ENCODE measurements around the gene SMG7. TPM values are rescaled to one million over a fixed set of nuclear protein-coding genes. Genes with fewer than 3 reads are reported as not detected.

SMG7 gene
- total RNA-seq, 2 experiments from 2014 or later, result 49.3 to 54.2 TPM

DNA sequence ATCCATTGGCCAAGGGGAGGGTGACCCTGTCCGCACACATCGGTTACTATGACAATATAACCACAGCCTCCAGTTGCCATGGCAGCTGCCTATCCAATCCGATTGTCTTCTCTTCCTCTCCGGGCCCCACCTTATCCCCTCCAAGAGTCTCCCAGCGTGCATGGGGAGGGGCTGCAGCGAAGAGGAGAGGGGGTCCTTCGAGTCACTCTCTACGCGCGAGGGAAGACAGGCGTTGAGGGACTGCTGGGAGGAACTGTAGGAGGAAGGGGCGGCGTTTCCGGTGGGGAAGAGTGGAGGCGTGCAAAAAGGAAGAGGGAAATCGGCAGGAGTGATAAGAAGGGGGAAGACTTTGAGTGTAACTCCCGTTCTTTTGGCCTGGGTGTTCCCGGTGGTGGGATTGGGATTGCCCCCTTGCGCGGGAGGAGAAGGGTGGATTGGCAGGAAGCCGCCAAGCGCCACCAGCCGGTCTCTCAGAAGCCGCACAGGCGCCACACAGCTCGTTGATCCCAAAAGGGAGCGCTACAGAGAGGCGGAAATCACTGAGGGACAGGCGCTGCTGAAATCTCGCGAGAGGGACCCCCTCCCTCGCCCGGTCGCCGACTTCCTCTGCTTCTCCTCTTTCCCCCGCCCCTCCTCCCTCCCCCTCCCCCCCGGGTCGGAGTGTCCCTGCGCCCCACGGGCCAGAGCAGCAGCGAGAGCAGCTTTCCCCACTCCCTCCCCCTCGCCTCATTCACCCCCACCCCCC is 384 bp upstream of the SMG7 start:
- intact Hi-C loops (cut with micrococcal nuclease), result loop anchor here (1.0 to 5.0 kb wide), 15 partner anchors 9 to 1845 kb away; partner anchors contain the start of genes COLGALT2, DHX9, EDEM3 and IVNS1ABP
- CTCF ChIA-PET, result interaction anchor here (0.7 kb wide), 1 partner anchor 13 kb away, joined by 3 read pairs; no protein-coding TSS in a partner anchor
- H3K27me3 Mint-ChIP-seq (ENCODE audit: low read depth), result no peaks in the 10 kb centered on the region
- peak overlapping the region; percentile 99 for H3K27ac Mint-ChIP-seq
- H3K4me1 Mint-ChIP-seq (ENCODE audit: low read depth), result peaks cover 24% of the 10 kb centered on the region
- H3K9me3 Mint-ChIP-seq, result no peaks in the 10 kb centered on the region
- peaks cover 7% of the 10 kb centered on the region for H3K36me3 Mint-ChIP-seq (ENCODE audit: low read depth)
- peak; percentile 98 for DNase-seq
- peak overlapping the region; percentile 81 for H3K4me3 Mint-ChIP-seq

DNA sequence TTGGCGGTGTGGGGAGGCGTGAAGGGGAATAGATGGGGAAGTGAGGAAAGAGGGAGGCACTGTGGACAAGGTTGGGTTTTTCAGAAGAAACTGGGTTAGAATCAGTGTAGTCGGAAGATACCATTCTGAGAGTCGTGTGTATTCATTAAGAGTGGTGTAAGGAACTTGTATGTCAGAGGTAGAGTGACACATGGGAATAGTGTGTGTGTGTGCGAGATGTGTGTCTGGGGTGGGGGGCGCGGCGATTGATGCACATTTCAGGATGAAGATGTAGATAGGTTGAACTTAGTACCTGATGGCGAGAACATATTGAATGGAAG is 878 bp downstream of the SMG7 start:
- Mint-ChIP-seq H3K27ac (peak overlapping the region; percentile 99), H3K4me1 (ENCODE audit: low read depth) (peaks cover 26% of the 10 kb centered on the region), H3K27me3 (ENCODE audit: low read depth) (no peaks in the 10 kb centered on the region), H3K36me3 (ENCODE audit: low read depth) (peaks cover 7% of the 10 kb centered on the region), H3K9me3 (no peaks in the 10 kb centered on the region), H3K4me3 (peak overlapping the region; percentile 81)
- CTCF ChIA-PET, result interaction anchor here (0.7 to 1.3 kb wide), 2 partner anchors 51 to 224 kb away, joined by 3 read pairs; no protein-coding TSS in a partner anchor
- intact Hi-C loops (cut with micrococcal nuclease), result loop anchor here (2.0 to 5.0 kb wide), 4 partner anchors 291 to 1844 kb away; partner anchors contain the start of genes EDEM3 and IVNS1ABP
- DNase-seq, result no peak

DNA sequence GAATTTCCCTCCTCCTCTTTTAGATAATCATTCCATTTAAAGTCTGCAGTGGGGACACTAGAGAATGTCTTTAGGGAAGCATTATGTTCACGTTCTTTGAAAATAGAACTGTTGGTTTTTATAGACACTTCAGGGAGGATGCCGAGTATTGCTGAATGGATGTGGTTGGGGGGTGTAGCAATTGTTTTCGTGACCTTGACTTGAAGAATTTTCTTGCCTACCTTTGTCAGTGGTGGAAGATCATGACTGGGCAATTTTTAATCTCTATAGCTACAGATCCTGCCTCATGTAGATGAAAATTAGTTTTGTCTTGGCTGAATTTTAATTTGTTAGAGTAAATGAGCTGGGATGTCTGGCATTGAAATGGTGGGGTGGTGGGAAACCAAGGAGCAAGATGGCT is 3.8 kb downstream of the SMG7 start:
- Mint-ChIP-seq H3K27me3 (ENCODE audit: low read depth) (no peaks in the 10 kb centered on the region), H3K9me3 (no peaks in the 10 kb centered on the region), H3K36me3 (ENCODE audit: low read depth) (peaks cover 12% of the 10 kb centered on the region), H3K4me1 (ENCODE audit: low read depth) (peaks cover 49% of the 10 kb centered on the region), H3K27ac (no peak overlapping the region), H3K4me3 (no peak overlapping the region)
- no peak for DNase-seq
- CTCF ChIA-PET, result no interaction called here
- intact Hi-C loops (cut with micrococcal nuclease), result no loop called here

DNA sequence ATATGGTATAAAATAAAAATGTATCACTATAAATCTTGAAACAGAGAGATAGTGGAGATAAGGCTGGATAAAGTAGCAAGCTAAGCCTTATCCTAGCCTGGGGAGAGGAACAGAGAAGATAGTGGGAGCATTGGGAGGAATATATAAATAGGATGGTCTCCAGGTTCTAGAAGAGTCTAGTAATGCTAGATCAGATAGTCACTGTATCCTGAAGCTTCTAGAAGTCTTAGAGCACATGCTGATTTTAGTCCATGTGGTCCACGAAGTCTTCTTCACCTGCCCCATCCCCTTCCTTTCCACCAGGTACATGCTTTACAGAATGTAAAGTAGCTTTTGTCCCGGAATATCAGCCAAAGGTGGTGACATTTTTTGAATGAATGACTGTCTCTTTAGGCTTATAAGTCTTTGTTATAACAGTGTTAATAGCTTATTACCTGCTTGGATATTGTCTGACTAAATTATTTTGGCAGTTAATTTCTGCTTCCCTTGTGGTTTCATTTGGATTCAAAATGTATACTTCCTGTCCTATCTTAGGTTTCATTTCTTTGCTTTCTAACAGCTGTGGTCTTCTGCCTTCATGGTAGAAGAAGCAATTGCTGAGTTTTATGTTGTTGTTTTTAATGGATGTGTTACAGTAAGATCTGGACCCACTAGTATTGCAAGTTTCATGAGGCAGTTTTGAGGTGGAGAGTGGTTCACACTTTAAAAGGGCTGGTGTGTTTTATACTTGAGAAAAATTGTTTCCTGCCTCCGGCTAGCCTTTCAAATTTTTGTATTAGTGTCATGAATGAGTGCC is 5.9 kb downstream of the SMG7 start:
- CTCF ChIA-PET, result interaction anchor here (0.7 kb wide), 1 partner anchor 9 kb away, joined by 3 read pairs; no protein-coding TSS in a partner anchor
- DNase-seq, result no peak
- Mint-ChIP-seq H3K36me3 (ENCODE audit: low read depth) (peaks cover 8% of the 10 kb centered on the region), H3K9me3 (no peaks in the 10 kb centered on the region), H3K27ac (peak overlapping the region; percentile 76), H3K4me1 (ENCODE audit: low read depth) (peaks cover 64% of the 10 kb centered on the region), H3K27me3 (ENCODE audit: low read depth) (no peaks in the 10 kb centered on the region), H3K4me3 (peak overlapping the region; percentile 25)
- intact Hi-C loops (cut with micrococcal nuclease), result loop anchor here (1.0 kb wide), 1 partner anchor 20 kb away; no protein-coding TSS in a partner anchor

DNA sequence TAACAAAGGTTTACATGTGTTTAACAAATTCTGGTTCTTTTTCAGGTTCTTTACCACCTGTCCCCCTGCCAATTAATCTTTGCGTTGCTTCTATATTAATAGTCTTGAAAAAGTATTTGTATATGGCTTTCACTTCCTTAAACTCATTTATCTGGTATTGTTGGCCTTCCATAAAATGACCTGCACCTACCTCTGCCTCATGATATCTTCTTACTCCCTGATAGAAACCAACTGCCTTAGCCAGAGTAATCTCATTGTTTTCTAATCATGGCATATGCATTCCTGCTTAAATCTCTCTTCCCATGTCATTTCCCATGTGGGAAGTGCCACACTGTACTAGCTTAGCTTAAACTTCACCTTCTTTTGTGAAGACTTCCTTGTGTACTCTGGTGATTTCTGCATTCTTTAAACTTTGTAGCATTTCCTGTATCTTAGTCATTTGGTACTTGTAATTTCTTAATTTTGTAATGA is 8.7 kb downstream of the SMG7 start:
- H3K4me1 Mint-ChIP-seq (ENCODE audit: low read depth), result peaks cover 62% of the 10 kb centered on the region
- no peak overlapping the region for H3K27ac Mint-ChIP-seq
- no peaks in the 10 kb centered on the region for H3K9me3 Mint-ChIP-seq
- no peaks in the 10 kb centered on the region for H3K27me3 Mint-ChIP-seq (ENCODE audit: low read depth)
- intact Hi-C loops (cut with micrococcal nuclease), result loop anchor here (1.0 kb wide), 1 partner anchor 9 kb away; the partner anchor contains the start of gene SMG7
- H3K4me3 Mint-ChIP-seq, result no peak overlapping the region
- H3K36me3 Mint-ChIP-seq (ENCODE audit: low read depth), result peaks cover 6% of the 10 kb centered on the region
- CTCF ChIA-PET, result no interaction called here
- no peak for DNase-seq

DNA sequence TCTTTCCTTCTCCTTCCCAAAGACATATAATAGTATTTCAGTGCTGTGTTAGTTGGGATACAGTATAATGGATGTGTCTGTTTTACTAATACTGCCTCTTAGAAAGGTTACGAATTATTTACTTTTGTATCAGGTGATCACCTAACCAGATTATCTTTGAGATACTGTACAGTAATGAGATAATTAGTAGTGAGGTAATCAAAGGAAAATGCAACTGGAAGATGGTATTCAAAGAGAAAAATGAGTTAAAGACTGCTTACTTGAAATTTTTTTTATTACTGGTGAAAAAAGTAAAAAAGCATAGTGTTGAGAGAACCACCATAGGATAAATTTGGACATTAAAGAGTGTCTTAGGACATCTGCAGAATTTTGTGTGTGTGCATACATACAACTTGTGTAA is 10.9 kb downstream of the SMG7 start:
- peaks cover 76% of the 10 kb centered on the region for H3K4me1 Mint-ChIP-seq (ENCODE audit: low read depth)
- H3K4me3 Mint-ChIP-seq, result no peak overlapping the region
- H3K27ac Mint-ChIP-seq, result no peak overlapping the region
- intact Hi-C loops (cut with micrococcal nuclease), result no loop called here
- H3K36me3 Mint-ChIP-seq (ENCODE audit: low read depth), result peaks cover 6% of the 10 kb centered on the region
- H3K27me3 Mint-ChIP-seq (ENCODE audit: low read depth), result no peaks in the 10 kb centered on the region
- H3K9me3 Mint-ChIP-seq, result no peaks in the 10 kb centered on the region
- no peak for DNase-seq
- CTCF ChIA-PET, result no interaction called here

DNA sequence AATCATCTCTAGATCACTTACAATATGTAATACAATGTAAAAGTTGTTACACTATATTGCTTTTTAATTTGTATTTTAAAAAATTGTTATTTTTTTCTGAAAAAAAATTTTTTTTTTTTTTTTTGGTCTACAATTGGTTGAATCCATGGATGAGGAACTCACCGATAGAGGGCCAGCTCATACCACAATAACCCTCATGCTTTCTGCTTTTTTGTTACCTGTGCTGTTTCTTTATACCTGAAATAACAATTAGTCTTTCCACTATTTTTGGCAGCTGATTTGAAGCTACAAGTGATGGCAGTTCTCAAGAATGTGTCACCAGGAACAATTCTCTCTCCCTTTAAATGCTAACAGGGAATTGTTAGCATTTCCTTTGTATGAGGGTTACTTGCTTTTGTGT is 12.0 kb downstream of the SMG7 start:
- Mint-ChIP-seq H3K36me3 (ENCODE audit: low read depth) (peaks cover 4% of the 10 kb centered on the region), H3K4me3 (no peak overlapping the region), H3K4me1 (ENCODE audit: low read depth) (peaks cover 70% of the 10 kb centered on the region), H3K27ac (no peak overlapping the region), H3K9me3 (no peaks in the 10 kb centered on the region), H3K27me3 (ENCODE audit: low read depth) (no peaks in the 10 kb centered on the region)
- CTCF ChIA-PET, result interaction anchor here (0.6 to 0.7 kb wide), 2 partner anchors 42 to 135 kb away, joined by 3 to 5 read pairs; no protein-coding TSS in a partner anchor
- no peak for DNase-seq
- intact Hi-C loops (cut with micrococcal nuclease), result no loop called here

DNA sequence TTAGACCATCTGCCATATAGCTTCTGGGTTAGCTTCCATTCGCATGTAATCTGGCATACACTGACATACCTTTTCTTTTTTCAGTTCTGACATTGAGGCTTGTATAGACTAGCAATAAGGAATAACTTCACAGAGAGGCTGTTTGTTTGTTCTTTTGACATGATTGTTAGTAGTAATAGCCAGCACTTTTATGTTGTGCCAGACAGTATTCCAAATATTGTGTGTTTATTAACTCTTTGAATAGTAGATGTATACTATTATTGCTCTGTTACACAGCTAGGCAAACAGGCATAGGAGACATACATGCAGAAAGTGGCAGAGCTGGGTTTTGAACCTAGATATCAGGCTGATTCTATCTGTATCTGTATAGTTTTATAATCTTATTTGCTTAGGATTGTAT is 12.6 kb downstream of the SMG7 start:
- H3K4me3 Mint-ChIP-seq, result no peak overlapping the region
- H3K4me1 Mint-ChIP-seq (ENCODE audit: low read depth), result peaks cover 70% of the 10 kb centered on the region
- H3K36me3 Mint-ChIP-seq (ENCODE audit: low read depth), result peaks cover 4% of the 10 kb centered on the region
- no peak for DNase-seq
- H3K27me3 Mint-ChIP-seq (ENCODE audit: low read depth), result no peaks in the 10 kb centered on the region
- intact Hi-C loops (cut with micrococcal nuclease), result no loop called here
- CTCF ChIA-PET, result interaction anchor here (0.6 to 0.7 kb wide), 3 partner anchors 13 to 134 kb away, joined by 3 to 5 read pairs (median 3); partner anchors contain the start of gene SMG7
- H3K9me3 Mint-ChIP-seq, result no peaks in the 10 kb centered on the region
- no peak overlapping the region for H3K27ac Mint-ChIP-seq

DNA sequence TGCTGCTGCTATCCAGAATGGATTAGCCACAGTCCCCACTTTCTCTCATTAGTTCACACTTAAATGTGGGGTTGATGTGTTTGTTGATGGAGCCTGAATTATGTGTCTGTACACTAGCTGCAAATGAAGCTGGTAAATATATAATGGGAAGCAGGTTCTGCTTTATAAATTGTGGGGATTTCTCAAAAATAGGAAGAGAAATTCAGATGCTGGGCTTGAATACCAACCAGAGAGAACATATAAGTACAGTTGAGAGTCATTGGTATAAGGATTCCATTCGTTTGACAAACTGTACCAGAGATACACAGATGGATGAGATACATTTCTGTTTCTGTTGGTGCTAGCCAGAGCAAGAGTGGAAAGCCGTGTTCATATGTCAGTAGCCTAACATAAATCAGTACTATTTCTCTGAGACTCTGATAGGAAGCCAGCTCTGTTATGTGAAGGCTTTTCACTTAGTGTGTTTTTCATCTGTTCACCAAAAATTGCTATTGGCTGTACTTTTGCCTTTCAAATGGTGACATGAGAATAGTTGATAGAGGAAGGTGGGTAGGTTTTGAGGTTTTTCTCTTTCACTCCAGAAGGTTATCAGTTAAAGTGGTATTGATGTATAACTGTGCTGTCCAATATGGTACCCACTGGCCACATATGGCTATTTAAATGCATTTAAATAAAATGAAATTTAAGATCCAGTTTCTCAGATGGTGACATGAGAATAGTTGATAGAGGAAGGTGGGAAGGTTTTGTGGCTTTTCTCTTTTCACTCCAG is 15.6 kb downstream of the SMG7 start:
- peaks cover 3% of the 10 kb centered on the region for H3K36me3 Mint-ChIP-seq (ENCODE audit: low read depth)
- peaks cover 52% of the 10 kb centered on the region for H3K4me1 Mint-ChIP-seq (ENCODE audit: low read depth)
- no peaks in the 10 kb centered on the region for H3K27me3 Mint-ChIP-seq (ENCODE audit: low read depth)
- no peak overlapping the region for H3K27ac Mint-ChIP-seq
- intact Hi-C loops (cut with micrococcal nuclease), result no loop called here
- no peak overlapping the region for H3K4me3 Mint-ChIP-seq
- no peaks in the 10 kb centered on the region for H3K9me3 Mint-ChIP-seq
- CTCF ChIA-PET, result interaction anchor here (0.6 kb wide), 1 partner anchor 32 kb away, joined by 4 read pairs; no protein-coding TSS in a partner anchor
- DNase-seq, result no peak

DNA sequence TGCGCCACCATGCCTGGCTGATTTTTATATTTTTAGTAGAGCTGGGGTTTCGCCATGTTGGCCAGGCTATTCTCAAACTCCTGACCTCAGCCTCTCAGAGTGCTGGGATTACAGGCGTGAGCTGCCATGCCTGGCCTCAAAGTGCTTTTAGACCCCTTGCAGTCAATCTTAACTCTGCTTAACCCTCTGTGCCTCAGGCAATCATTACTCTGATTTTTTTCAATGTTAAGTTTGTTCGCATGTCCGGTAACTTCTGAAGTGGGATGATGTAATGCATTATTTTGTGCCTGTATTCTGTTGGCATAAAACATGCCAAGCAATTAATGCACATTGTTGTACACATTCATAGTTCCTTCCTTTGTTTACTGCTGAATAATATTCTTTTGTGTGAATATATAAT is 18.6 kb downstream of the SMG7 start:
- Mint-ChIP-seq H3K4me1 (ENCODE audit: low read depth) (peaks cover 48% of the 10 kb centered on the region), H3K27me3 (ENCODE audit: low read depth) (no peaks in the 10 kb centered on the region), H3K4me3 (no peak overlapping the region), H3K27ac (no peak overlapping the region), H3K9me3 (no peaks in the 10 kb centered on the region), H3K36me3 (ENCODE audit: low read depth) (peaks cover 6% of the 10 kb centered on the region)
- CTCF ChIA-PET, result interaction anchor here (0.7 to 1.2 kb wide), 2 partner anchors 15 to 28 kb away, joined by 3 read pairs; no protein-coding TSS in a partner anchor
- DNase-seq, result no peak
- intact Hi-C loops (cut with micrococcal nuclease), result no loop called here

DNA sequence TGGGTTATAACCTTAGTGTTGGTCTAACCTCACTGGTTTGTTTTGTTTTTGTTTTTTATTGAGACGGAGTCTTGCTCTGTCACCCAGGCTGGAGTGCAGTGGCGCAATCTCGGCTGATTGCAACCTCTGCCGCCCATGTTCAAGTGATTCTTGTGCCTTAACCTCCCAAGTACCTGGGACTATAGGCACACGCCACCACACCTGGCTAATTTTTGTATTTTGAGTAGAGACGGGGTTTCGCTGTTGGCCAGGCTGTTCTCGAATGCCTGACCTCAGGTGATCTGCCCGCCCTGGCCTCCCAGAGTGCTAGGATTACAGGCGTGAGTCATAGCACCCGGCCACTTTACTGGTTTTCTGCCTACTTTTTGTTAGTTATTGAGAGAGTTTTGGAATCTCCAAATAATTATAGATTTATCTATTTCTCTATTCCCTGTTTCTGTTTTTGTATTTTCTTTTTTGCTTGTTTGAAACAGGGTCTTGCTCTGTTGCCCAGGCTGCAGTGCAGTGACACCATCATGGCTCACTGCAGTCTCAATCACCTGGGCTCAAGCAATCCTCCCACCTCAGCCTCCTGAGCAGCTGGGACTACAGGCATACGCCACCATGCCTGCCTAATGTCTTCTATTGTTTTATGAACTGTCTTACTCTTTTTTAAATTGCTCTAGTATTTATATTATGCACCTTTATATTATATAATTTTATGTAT is 21.4 kb downstream of the SMG7 start:
- H3K4me3 Mint-ChIP-seq, result no peak overlapping the region

More for the DNA sequence above, 21.4 kb downstream of the SMG7 start:
- intact Hi-C loops (cut with micrococcal nuclease), result no loop called here
- Mint-ChIP-seq H3K9me3 (no peaks in the 10 kb centered on the region), H3K36me3 (ENCODE audit: low read depth) (peaks cover 9% of the 10 kb centered on the region), H3K27me3 (ENCODE audit: low read depth) (no peaks in the 10 kb centered on the region), H3K4me1 (ENCODE audit: low read depth) (peaks cover 50% of the 10 kb centered on the region), H3K27ac (no peak overlapping the region)
- DNase-seq, result no peak
- CTCF ChIA-PET, result no interaction called here
